H1 (cell line): ENCODE data around the gene ZBTB24. TPM values are rescaled to one million over a fixed set of nuclear protein-coding genes. Genes with fewer than 3 reads are reported as not detected.
A peak's percentile ranks its signal among the peaks of the same experiment; 100 is the strongest.

Experiments used
- CTCF ChIA-PET: fragments of 300-600 bp; sonication (Branson Sonifier 250); formaldehyde crosslinking; loops from one replicate; lab custom pipeline; 2021; ENCODE audit not compliant: partially characterized antibody; lab: Charles Lee
- POLR2A ChIA-PET: fragments of 300-600 bp; sonication (Branson Sonifier 250); formaldehyde crosslinking; loops from one replicate; lab custom pipeline; 2021; ENCODE audit warnings: inconsistent platforms; ENCODE audit not compliant: partially characterized antibody; lab: Charles Lee
- DNase-seq, 2 experiments: peaks; one replicate each; pipeline versions ENCODE4 v3.0.0 to v3.0.0-alpha.2; 2010 to 2022; ENCODE audit warnings: low spot score in 2 of 2, low read depth in 1 of 2, mixed read lengths in 1 of 2
- FAIRE-seq: peaks from 2 replicates; lab custom pipeline; 2011; peaks lifted over from hg19 to GRCh38; lab: Jason Lieb, UNC
- H2AFZ ChIP-seq: 2 replicates; pipeline ENCODE4 v1.8.1; 2012; ENCODE audit warnings: low read length, inconsistent platforms
- H2AK5ac ChIP-seq: 2 replicates; pipeline ENCODE4 v1.6.1; 2013; ENCODE audit warnings: low read depth, low read length
- H2BK120ac ChIP-seq: replicated peaks from 2 replicates; pipeline ENCODE3; 2013; ENCODE audit warnings: low read depth, low read length, inconsistent platforms
- H2BK12ac ChIP-seq: 2 replicates; pipeline ENCODE4 v1.6.1; 2013; ENCODE audit warnings: low read depth, low read length
- H2BK15ac ChIP-seq: 2 replicates; pipeline ENCODE4 v1.6.1; 2013; ENCODE audit warnings: low read length
- H2BK20ac ChIP-seq: 2 replicates; pipeline ENCODE4 v1.6.1; 2013; ENCODE audit warnings: low read length
- H2BK5ac ChIP-seq: 2 replicates; pipeline ENCODE4 v1.6.1; 2013; ENCODE audit warnings: low read depth, low read length
- H3K14ac ChIP-seq: 2 replicates; pipeline ENCODE4 v1.6.1; 2013; ENCODE audit warnings: inconsistent platforms; ENCODE audit not compliant: insufficient read length
- H3K18ac ChIP-seq: 2 replicates; pipeline ENCODE4 v1.6.1; 2013; ENCODE audit warnings: low read length; ENCODE audit errors: extremely low read depth
- H3K23ac ChIP-seq: 2 replicates; pipeline ENCODE4 v1.6.1; 2013; ENCODE audit warnings: inconsistent platforms; ENCODE audit not compliant: insufficient read length
- H3K23me2 ChIP-seq: 2 replicates; pipeline ENCODE4 v1.6.1; 2013; ENCODE audit warnings: low read depth, low read length
- H3K27ac ChIP-seq: 2 replicates; pipeline ENCODE4 v1.6.1; 2011; ENCODE audit warnings: low read depth, low read length, inconsistent platforms
- H3K27me3 ChIP-seq, 4 experiments: replicated peaks in 1 of 4; 1 replicate in 1 of 4; 2 replicates in 3 of 4; pipeline versions ENCODE4 v1.6.1 to v1.8.1; 2011 to 2013; ENCODE audit warnings: low read length in 3 of 4, mild to moderate bottlenecking in 3 of 4, inconsistent platforms in 2 of 4, mixed read lengths in 2 of 4, moderate library complexity in 1 of 4; ENCODE audit not compliant: control insufficient read depth in 3 of 4, insufficient read depth in 3 of 4; ENCODE audit errors: extremely low read depth in 1 of 4
- H3K36me3 ChIP-seq, 4 experiments: 2 replicates each; pipeline versions ENCODE4 v1.6.1 to v1.8.1; 2011 to 2013; ENCODE audit warnings: mild to moderate bottlenecking in 4 of 4, low read length in 3 of 4, moderate library complexity in 2 of 4, control low read depth in 1 of 4, inconsistent platforms in 1 of 4; ENCODE audit not compliant: insufficient read depth in 4 of 4, control insufficient read depth in 2 of 4
- H3K4ac ChIP-seq: replicated peaks from 2 replicates; pipeline ENCODE3; 2013; ENCODE audit warnings: low read length, low read depth, mixed read lengths, inconsistent platforms; ENCODE audit not compliant: insufficient read length
- H3K4me1 ChIP-seq, 4 experiments: replicated peaks in 1 of 4; 1 replicate in 1 of 4; 2 replicates in 3 of 4; pipeline versions ENCODE4 v1.6.1 to v1.8.1; 2011 to 2013; ENCODE audit warnings: low read length in 3 of 4, inconsistent platforms in 2 of 4, mixed read lengths in 1 of 4; ENCODE audit not compliant: insufficient read depth in 4 of 4, control insufficient read depth in 3 of 4
- H3K4me2 ChIP-seq, 2 experiments: 2 replicates each; pipeline versions ENCODE4 v1.6.1 to v1.8.1; 2011 to 2013; ENCODE audit warnings: low read depth in 2 of 2, low read length in 2 of 2, control low read depth in 1 of 2, inconsistent platforms in 1 of 2, mild to moderate bottlenecking in 1 of 2; ENCODE audit not compliant: insufficient read depth in 1 of 2
- H3K4me3 ChIP-seq, 4 experiments: fragments of 200-600, 300-600 bp in 1 of 4; sonication (generic), shearing (Covaris generic), sonication (Bioruptor Twin) in 1 of 4; 2 replicates each; pipeline versions ENCODE4 v1.5.1 to v1.8.1; 2011 to 2016; ENCODE audit warnings: low read length in 4 of 4, low read depth in 3 of 4, control low read depth in 2 of 4, inconsistent platforms in 2 of 4, mild to moderate bottlenecking in 2 of 4, mixed read lengths in 1 of 4, moderate library complexity in 1 of 4; ENCODE audit not compliant: insufficient read depth in 2 of 4; ENCODE audit errors: extremely low read depth in 1 of 4
- H3K56ac ChIP-seq: replicated peaks from 2 replicates; pipeline ENCODE3; 2013; ENCODE audit warnings: low read depth, mild to moderate bottlenecking, mixed read lengths, low read length, inconsistent platforms; ENCODE audit not compliant: insufficient read length
- H3K79me1 ChIP-seq: 2 replicates; pipeline ENCODE4 v1.6.1; 2013; ENCODE audit warnings: low read depth, low read length, control low read depth
- H3K79me2 ChIP-seq, 2 experiments: 2 replicates each; pipeline versions ENCODE4 v1.6.1 to v1.8.1; 2012 to 2013; ENCODE audit warnings: low read length in 2 of 2, mild to moderate bottlenecking in 2 of 2, inconsistent platforms in 1 of 2; ENCODE audit not compliant: insufficient read depth in 2 of 2, control insufficient read depth in 1 of 2
- H3K9ac ChIP-seq, 4 experiments: replicated peaks in 1 of 4; 1 replicate in 1 of 4; 2 replicates in 3 of 4; pipeline versions ENCODE4 v1.6.1 to v1.8.1; 2011 to 2013; ENCODE audit warnings: low read depth in 3 of 4, low read length in 3 of 4, control low read depth in 2 of 4, mild to moderate bottlenecking in 2 of 4, moderate library complexity in 2 of 4, inconsistent platforms in 1 of 4; ENCODE audit errors: extremely low read depth in 1 of 4
- H3K9me3 ChIP-seq, 2 experiments: 2 replicates each; pipeline versions ENCODE4 v1.6.1 to v1.8.1; 2012 to 2013; ENCODE audit warnings: mild to moderate bottlenecking in 2 of 2, moderate library complexity in 2 of 2, control low read depth in 1 of 2, inconsistent platforms in 1 of 2, low read depth in 1 of 2, low read length in 1 of 2, mixed read lengths in 1 of 2; ENCODE audit not compliant: insufficient read depth in 2 of 2
- H4K20me1 ChIP-seq, 2 experiments: replicated peaks in 1 of 2; 2 replicates each; pipeline versions ENCODE3 to v1.8.1; 2011 to 2013; ENCODE audit warnings: inconsistent platforms in 2 of 2, low read length in 2 of 2, mild to moderate bottlenecking in 1 of 2; ENCODE audit not compliant: insufficient read depth in 2 of 2, control insufficient read depth in 1 of 2
- H4K5ac ChIP-seq: 2 replicates; pipeline ENCODE4 v1.6.1; 2013; ENCODE audit warnings: low read length, low read depth, mixed read lengths, inconsistent platforms; ENCODE audit not compliant: insufficient read length
- H4K8ac ChIP-seq: 2 replicates; pipeline ENCODE4 v1.8.0; 2013; ENCODE audit warnings: mild to moderate bottlenecking, moderate library complexity, low read length, inconsistent platforms; ENCODE audit not compliant: insufficient read depth; ENCODE audit errors: extremely low read depth
- H4K91ac ChIP-seq: replicated peaks from 2 replicates; pipeline ENCODE3; 2013; ENCODE audit warnings: low read length, mixed read lengths, inconsistent platforms; ENCODE audit not compliant: insufficient read length
- CEBPB ChIP-seq: IDR thresholded peaks from 2 replicates; pipeline ENCODE4 v1.6.1; 2012; ENCODE audit warnings: low read depth, low read length
- CTCF ChIP-seq, 3 experiments: IDR thresholded peaks; 1 replicate in 2 of 3; 2 replicates in 1 of 3; pipeline versions ENCODE4 v1.5.1 to v1.6.1; 2011; ENCODE audit warnings: low read length in 3 of 3, mild to moderate bottlenecking in 3 of 3, inconsistent platforms in 2 of 3, low read depth in 1 of 3, moderate library complexity in 1 of 3; ENCODE audit not compliant: insufficient read depth in 1 of 3; ENCODE audit errors: control extremely low read depth in 1 of 3
- EGR1 ChIP-seq: IDR thresholded peaks from 2 replicates; pipeline ENCODE4 v1.6.1; 2011; ENCODE audit warnings: low read depth, low read length, borderline replicate concordance
- JUN ChIP-seq: IDR thresholded peaks from 2 replicates; pipeline ENCODE4 v1.6.1; 2011; ENCODE audit warnings: low read depth, mild to moderate bottlenecking, improper control_type of control experiment, low read length
- TEAD4 ChIP-seq: IDR thresholded peaks from 2 replicates; pipeline ENCODE4 v1.6.1; 2012; ENCODE audit warnings: low read depth, low read length, inconsistent platforms, mixed read lengths
- WGBS, 2 experiments: shearing (Covaris generic) in 1 of 2; methylation state at CpG; one replicate each; pipeline versions ENCODE4 v1.1.6 to v1.1.7; 2013 to 2015; ENCODE audit warnings: low lambda C conversion rate in 2 of 2, mixed read lengths in 2 of 2, inconsistent platforms in 1 of 2, low coverage in 1 of 2, missing lambda C conversion rate in 1 of 2; ENCODE audit not compliant: insufficient replicate concordance in 2 of 2, insufficient coverage in 1 of 2, insufficient read length in 1 of 2; ENCODE audit errors: extremely low coverage in 1 of 2, missing lambda C conversion rate in 1 of 2; 5-methylcytosine and 5-hydroxymethylcytosine counted together
- polyA plus RNA-seq, 7 experiments: library from polyadenylated mRNA; depleted of rRNA in 3 of 7; stranded (reverse) in 5 of 7; unstranded in 2 of 7; fragments of >200 nt in 5 of 7; fragments of 200-250 nt in 2 of 7; gene quantifications; 1 replicate in 5 of 7; 2 replicates in 1 of 7; 4 replicates in 1 of 7; pipeline versions ENCODE4 v1.2.1 to v1.2.3, GENCODE V29; 2011 to 2013; ENCODE audit warnings: missing spikeins in 2 of 7, mixed read lengths in 2 of 7
- total RNA-seq: library from RNA; stranded (reverse); fragmentation: NEBNext Ultra II Directional; extraction: Animal tissue kit (Norgen Biotek cat#: 25700); gene quantifications from 2 replicates; pipeline ENCODE4 v1.2.1, GENCODE V29; 2021
- TF ChIP-seq, protein P1 (sequence below): IDR thresholded peaks from 2 replicates; pipeline ENCODE4 v1.6.1; 2012; ENCODE audit warnings: low read length, inconsistent platforms

The ZBTB24 gene
- total and polyA plus RNA-seq, 2 of the 8 experiments (the other 6 are each of a cell fraction or from before 2014, with no cell fraction given): 7.5 to 21.0 TPM

DNA sequence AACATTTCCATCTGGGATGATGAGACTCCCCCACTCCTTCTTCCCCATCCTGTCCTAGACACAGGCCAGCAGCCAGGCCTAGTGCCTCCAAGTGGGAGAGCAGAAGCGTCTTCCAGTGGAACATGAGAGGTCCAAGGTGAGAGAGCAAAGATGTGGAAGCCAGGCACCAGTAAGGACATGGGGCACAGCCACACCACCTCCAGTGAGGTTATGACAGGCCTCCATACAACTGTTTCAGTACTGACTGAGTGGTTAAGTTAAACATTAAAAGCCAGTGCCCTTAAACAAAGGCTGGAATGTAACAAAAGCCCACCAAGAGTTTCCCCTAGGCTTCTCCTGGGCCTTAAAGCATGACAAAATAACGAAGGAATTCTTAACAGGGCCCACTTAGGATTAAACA lies 5.3 kb downstream of the ZBTB24 start:
- no peak overlapping the region for H2BK12ac ChIP-seq
- no peak overlapping the region for H3K14ac ChIP-seq
- H4K20me1 ChIP-seq: peaks cover 4 to 21% of the 10 kb centered on the region in 2 experiments
- ChIA-PET POLR2A (interaction anchor here (1.6 kb wide), 1 partner anchor 20 kb away, joined by 7 read pairs; no protein-coding TSS in a partner anchor), CTCF (no interaction called here)
- WGBS, 2 experiments: 76% methylated on average over 2 of the region's 2 CpGs; no CpG with 5 or more reads in 1 of the 2 experiments
- H3K4ac ChIP-seq: no peak overlapping the region
- DNase-seq: no peak
- no peak overlapping the region for H4K91ac ChIP-seq
- no peak overlapping the region for H4K8ac ChIP-seq
- no peak overlapping the region for H2BK15ac ChIP-seq
- no peak overlapping the region; the same call in 1 of the 2 replicates for H3K27ac ChIP-seq
- no peaks in the 10 kb centered on the region for H3K27me3 ChIP-seq
- no peak overlapping the region for H3K18ac ChIP-seq
- no peak overlapping the region for H2AFZ ChIP-seq
- 0 out of 2 replicates have a peak, but pooled peaks cover 5% of the 10 kb centered on the region for H3K23me2 ChIP-seq
- H3K4me1 ChIP-seq: peaks cover 2 to 15% (median 3%) of the 10 kb centered on the region in 4 experiments; a peak in 4 of 7 replicates
- peaks cover 15 to 76% (median 51%) of the 10 kb centered on the region in 4 experiments for H3K36me3 ChIP-seq
- no peak overlapping the region; a peak in 1 of 7 replicates for H3K9ac ChIP-seq
- no peak overlapping the region; the same call in 1 of the 2 replicates for H2AK5ac ChIP-seq
- H2BK5ac ChIP-seq: no peak overlapping the region
- FAIRE-seq: no peak
- H3K9me3 ChIP-seq: no peaks in the 10 kb centered on the region
- H3K79me1 ChIP-seq: peaks cover 13% of the 10 kb centered on the region
- peak overlapping the region in 2 of 4 experiments; percentile 6 to 48; a peak in 3 of 8 replicates for H3K4me3 ChIP-seq
- H4K5ac ChIP-seq: no peak overlapping the region
- H2BK20ac ChIP-seq: no peak overlapping the region
- peak overlapping the region; percentile 34 to 72; a peak in 3 of 4 replicates for H3K4me2 ChIP-seq
- no peak overlapping the region for H3K56ac ChIP-seq
- H2BK120ac ChIP-seq: no peak overlapping the region
- H3K23ac ChIP-seq: no peak overlapping the region
- TF ChIP-seq JUN (no peak), EGR1 (no peak), CTCF (IDR thresholded peaks at IDR 0.05; ENCODE audit: control extremely low read depth in 1 of 3, insufficient read depth in 1 of 3, low read depth in 1 of 3, low read length in 3 of 3) (no peak), CEBPB (no peak), TEAD4 (0 out of 2 replicates have a peak, but pooled peaks have one; percentile 24)
- TF ChIP-seq, protein P1, sequence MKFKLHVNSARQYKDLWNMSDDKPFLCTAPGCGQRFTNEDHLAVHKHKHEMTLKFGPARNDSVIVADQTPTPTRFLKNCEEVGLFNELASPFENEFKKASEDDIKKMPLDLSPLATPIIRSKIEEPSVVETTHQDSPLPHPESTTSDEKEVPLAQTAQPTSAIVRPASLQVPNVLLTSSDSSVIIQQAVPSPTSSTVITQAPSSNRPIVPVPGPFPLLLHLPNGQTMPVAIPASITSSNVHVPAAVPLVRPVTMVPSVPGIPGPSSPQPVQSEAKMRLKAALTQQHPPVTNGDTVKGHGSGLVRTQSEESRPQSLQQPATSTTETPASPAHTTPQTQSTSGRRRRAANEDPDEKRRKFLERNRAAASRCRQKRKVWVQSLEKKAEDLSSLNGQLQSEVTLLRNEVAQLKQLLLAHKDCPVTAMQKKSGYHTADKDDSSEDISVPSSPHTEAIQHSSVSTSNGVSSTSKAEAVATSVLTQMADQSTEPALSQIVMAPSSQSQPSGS: no peak
- peaks cover 20 to 76% of the 10 kb centered on the region in 2 experiments for H3K79me2 ChIP-seq
